HG03460 (cell line): Measurements from ENCODE around the gene GHR.

Source experiments
- ATAC-seq: cut with Tn5 transposase; IDR thresholded peaks from one replicate; pipeline ENCODE4 v1.9.1; 2021; ENCODE audit not compliant: unreplicated experiment

The GHR gene

GRCh38 chr5:42515504-42515903 is 92.3 kb downstream of the GHR start:
- no peak for ATAC-seq

DNA sequence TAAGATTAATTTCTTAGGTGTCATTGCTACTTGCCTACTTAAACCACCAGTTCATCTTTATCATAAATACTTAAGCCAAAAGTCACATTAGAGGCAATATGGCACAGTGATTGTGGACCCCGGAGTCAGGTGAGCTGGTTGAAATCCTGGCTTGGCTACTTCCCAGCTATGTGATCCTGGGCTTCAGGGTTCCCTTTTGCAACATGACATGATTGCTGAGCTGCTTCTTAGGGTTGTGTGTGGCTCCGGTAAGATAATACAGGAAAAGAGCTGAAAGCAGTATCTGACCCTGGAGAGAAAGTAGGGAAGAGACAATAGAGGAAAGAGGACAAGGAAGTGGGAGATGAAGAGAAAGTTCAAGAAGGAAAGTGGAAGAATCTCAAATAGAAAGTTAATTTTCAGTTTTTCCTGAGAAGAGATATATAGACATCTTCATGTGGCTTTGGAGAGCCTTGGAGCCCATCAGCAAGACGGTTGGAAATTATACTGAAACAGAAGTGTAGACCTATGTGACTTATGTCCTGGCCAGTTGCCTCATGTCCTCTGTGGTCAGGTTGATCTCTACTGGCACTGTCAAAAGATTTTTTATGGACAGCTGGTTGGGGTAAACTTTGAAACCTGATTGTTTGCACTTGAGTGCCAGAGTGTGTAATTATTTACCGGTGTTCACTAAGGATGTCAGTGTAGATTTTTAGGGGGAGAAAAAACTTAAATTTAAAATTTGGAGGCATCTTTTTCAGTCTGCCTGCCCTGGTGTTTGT is 93.2 kb downstream of the GHR start:
- no peak for ATAC-seq

GRCh38 chr5:42517164-42517563 is 93.9 kb downstream of the GHR start:
- ATAC-seq, result no peak

DNA sequence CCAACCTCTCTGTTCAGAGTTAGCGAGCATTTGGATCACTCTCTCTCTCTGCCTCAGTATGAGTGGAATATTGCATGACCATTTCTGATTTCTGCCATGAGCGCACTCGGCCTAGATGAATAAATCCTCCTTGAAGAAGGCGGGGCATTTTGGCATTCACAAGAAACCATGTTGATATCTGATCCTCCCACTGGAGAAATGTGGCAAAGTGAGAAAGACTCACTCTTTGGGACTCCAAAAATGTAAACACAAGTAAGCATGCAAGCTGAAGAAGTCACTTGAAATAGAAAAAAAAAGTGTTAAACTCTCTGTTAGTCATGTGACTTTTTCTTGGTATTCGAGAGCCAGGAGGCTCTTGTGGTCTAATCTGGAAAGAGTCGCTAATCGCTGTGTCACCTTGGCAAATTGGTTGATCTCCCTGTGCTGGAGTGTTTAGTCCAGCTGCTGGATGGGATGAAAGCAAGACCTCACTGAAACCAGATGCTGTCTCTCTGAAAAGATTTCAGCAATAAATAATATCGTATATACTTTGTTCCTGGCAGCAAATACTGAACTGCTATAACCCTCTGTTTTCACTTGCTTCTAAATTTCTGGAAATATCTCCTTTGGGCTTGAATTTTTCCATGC is 95.5 kb downstream of the GHR start:
- ATAC-seq, result no peak

DNA sequence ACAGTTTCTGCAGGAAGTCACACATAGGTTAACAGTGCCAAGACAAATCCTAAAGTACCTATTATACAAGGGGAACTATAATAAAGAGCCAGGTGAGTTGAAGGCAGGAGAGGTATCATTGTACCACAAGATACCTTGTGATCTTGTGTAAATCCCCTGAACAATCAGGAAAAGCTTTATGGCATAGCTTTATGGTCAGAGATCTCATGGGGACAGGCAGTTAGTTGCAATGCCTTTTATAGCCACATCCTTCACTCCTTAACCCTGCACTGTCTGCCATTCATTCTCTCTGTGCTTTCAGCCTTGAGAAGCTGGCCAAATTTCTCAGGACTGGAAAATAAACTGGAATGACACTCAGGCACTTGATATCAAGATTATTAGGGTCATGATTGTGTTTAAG is 97.0 kb downstream of the GHR start:
- no peak for ATAC-seq

GRCh38 chr5:42520957-42521356 is 97.7 kb downstream of the GHR start:
- no peak for ATAC-seq

- ATAC-seq, result no peak
Observed at GRCh38 chr5:42521406-42521805, 98.2 kb downstream of the GHR start.

GRCh38 chr5:42522783-42523182 is 99.5 kb downstream of the GHR start:
- no peak for ATAC-seq

- no peak for ATAC-seq
Observed at GRCh38 chr5:42526179-42526578, 102.9 kb downstream of the GHR start.

- no peak for ATAC-seq
Observed at GRCh38 chr5:42531611-42532010, 108.4 kb downstream of the GHR start.

DNA sequence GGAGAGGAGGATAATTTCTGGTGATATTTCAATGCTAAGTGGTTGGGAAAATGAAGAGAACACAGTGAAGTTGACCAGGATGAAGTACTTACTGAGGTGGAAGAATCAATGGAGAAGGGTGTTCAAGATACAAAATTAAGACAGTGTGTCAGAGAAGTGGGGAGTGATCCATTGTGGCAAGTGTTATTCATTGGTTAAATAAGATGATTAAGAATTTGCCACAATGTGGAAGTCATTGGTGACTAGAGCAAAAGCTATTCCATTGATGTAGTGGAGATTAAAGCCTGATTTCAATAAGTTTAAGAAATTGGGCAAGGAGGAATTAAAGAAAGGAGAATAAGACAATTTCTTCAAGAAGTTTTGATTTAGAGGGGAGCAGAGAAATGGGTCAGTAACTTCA is 118.9 kb downstream of the GHR start:
- no peak for ATAC-seq

DNA sequence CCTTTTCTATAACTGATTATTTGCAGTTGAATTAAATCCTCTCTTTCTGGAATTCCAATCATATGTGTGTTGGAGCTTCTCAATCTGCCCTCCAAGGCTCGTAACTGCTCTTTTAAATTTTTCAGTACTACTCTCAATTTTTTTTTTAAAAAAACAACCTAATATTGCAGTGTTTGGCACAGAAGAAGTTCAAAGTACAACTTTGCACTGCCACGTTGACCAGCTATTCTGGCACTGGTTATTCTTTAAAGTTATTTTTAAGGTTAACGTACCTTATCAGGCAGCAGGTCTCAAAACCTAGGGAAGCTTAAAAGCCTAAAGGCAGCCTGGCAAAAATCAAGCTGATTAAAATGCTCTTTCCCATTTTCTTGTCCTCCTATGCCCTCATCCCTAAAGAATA is 120.5 kb downstream of the GHR start:
- ATAC-seq, result no peak

DNA sequence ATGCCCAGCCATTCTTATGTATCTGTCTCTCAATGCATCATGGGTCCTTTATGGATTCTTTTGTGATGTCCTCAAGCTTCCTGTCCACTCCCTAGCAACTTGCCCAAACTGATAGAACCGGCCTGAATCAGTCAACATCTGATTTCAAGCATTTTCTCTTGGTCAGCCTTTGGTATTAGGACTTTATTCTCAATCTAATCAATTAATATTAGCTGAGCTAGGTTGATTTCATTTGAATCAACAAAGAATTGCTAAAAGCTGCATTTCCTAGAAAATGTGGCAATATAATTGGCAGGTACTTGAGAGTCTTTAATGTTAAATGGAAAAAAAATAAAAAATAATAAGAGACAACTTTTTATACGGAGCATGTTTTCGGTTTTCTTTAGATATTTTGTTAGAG is 121.8 kb downstream of the GHR start:
- ATAC-seq, result no peak

- ATAC-seq, result no peak
Observed at GRCh38 chr5:42547141-42547540, 123.9 kb downstream of the GHR start.

- no peak for ATAC-seq
Observed at GRCh38 chr5:42547894-42548293, 124.7 kb downstream of the GHR start.

DNA sequence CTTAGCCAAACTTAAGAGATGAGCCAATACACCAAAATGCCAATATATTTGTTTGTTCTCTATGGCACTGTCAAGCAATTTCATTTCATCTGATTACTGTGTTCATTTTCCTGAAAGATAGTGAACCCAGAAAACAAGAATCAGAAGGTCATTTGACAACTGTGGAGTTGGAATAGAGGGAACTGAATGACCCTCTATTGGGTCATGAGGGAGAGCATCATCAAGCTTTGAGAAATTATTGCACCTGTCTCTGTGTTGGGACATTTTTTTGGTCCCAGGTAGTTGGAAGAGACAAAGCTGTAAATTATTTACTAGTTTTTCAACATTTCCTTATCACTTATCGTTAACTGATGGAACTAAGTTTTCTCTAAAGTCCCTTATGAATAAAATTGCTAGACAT is 129.4 kb downstream of the GHR start:
- no peak for ATAC-seq

DNA sequence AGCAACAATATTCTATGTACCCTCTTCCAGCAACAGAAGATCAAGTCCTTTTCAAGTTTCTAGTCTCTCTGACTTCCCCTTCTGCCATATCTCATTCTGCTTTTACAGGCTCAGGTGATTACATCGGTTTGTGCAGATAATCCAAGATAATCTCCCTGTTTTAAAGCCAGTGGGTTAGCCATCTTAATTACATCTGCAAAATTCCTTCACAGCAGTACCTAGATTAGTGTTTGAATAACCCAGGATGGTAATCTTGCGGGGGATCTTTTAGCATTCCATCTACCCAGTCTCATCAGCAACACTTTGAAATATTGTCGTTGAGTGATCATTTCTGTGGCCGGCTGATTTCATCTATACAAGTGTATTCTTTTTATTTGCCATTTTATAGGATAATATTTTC is 130.2 kb downstream of the GHR start:
- no peak for ATAC-seq

DNA sequence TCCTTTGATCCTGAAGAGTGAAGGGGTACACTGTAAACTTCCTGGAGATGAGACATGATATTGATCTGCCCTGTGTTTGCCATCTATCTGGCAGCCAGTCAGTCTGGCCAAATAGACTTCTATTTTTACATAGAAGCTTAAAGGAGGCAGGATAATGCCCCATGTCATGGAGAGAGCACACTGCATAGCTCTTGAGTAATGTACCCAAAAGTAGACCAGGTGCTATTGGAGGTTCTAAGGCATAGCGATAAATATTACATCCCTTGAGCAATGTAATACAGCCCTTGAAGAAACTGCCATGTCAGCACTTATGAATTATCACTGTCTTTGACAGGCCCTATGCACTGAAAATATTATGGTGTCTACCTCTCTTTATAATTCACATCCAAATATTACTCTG is 131.8 kb downstream of the GHR start:
- ATAC-seq, result no peak

DNA sequence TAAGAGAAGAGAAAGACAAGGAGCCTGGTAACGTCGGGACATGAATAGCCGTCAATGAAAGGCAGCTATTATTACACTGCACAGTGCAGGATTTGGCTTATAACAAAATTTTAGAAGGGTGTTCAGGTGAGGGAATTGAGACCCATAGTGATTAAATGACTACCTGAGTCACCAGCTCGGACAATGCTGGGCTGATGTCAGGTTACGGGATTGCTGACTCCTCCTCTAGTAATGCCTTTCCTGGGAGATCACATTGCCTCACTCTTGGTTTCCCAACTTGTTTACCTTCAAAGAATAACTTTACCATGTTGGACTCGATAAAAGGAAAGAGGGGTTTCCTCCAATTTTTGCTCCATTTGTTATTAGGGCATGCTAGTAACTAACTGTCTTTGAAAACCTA is 132.6 kb downstream of the GHR start:
- no peak for ATAC-seq

DNA sequence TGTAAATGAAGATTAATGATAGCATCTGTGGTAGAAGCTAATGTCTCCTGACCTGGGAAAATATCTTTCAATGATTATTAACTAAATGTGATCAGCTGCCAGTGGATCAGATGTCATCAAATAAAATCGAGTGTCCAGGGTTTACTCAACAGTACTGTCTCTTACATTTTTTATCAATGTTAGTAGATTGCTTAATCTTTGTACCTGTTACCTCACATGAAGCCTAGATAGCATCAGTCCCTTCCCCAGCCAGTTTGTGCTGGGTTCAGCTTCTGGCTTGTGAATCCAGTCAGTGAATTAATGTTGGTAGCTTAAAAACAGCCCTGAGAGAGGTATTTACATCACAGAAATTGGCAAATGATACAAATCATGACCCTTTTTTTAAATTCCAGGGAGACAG is 134.4 kb downstream of the GHR start:
- no peak for ATAC-seq

GRCh38 chr5:42561656-42562055 is 138.4 kb downstream of the GHR start:
- ATAC-seq, result no peak

DNA sequence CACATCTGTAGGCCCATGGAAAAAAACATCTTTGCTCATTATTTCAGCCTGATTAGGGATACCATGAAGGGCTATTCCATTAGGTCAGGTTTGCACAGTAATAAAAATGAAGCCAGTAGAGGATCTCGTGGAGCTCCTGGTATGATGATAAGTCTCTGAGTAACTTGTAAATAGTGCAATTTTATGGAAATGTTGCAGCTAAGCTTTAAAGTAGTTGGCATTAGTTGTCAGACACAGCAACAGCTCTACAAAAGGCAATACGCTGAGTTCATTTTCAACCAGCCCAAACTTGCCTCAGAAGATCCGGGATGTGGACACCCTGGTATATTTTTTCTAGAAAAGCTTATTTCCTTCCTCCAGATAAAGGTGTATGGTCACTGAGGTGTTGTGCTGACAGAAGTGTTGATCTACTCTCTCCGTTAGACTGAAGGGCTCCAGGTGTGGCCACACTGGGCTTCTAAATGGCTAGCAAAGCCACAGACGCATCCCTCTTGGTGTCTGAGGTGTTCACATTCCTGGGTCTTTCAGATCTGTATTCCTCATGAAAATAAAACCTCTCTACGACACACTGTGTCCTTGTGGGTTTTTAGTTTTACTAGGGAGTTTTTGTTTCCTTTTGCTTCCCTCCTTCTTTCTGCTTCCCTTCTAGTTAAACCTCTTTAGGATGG is 141.6 kb downstream of the GHR start:
- ATAC-seq, result no peak
